Fibroblast of skin of left quadriceps (primary cell): Measurements from ENCODE around the gene PARD3.
"Not testable (repeated sequence)": the region's sequence is repeated elsewhere in the genome, so short reads cannot be mapped to it uniquely, and the experiment has no call there.

Experiments used
- DNase-seq, 2 experiments: peaks; one replicate each; pipeline ENCODE4 v3.0.0-alpha.2; 2013; ENCODE audit warnings: low read depth in 2 of 2

PARD3 gene

GRCh38 chr10:34297541-34298345 is 517.4 kb downstream of the PARD3 start:
- DNase-seq: no peak

GRCh38 chr10:34295142-34295548 is 520.0 kb downstream of the PARD3 start:
- DNase-seq: peak; percentile 94

- no peak for DNase-seq
Observed at GRCh38 chr10:34294137-34294536, 521.0 kb downstream of the PARD3 start.

- no peak for DNase-seq
Observed at GRCh38 chr10:34292675-34293074, 522.4 kb downstream of the PARD3 start.

GRCh38 chr10:34292194-34292565 is 522.9 kb downstream of the PARD3 start:
- no peak for DNase-seq

- DNase-seq: no peak
Observed at GRCh38 chr10:34291466-34292193, 523.5 kb downstream of the PARD3 start.

GRCh38 chr10:34290412-34291081 is 524.5 kb downstream of the PARD3 start:
- peak in 1 of 2 experiments; percentile 46 for DNase-seq

- no peak for DNase-seq
Observed at GRCh38 chr10:34288634-34289033, 526.5 kb downstream of the PARD3 start.

GRCh38 chr10:34286136-34286739 is 528.9 kb downstream of the PARD3 start:
- DNase-seq: no peak

GRCh38 chr10:34281661-34282582 is 533.2 kb downstream of the PARD3 start:
- DNase-seq: no peak

- peak; percentile 85 to 88 for DNase-seq
Observed at GRCh38 chr10:34280599-34281374, 534.3 kb downstream of the PARD3 start.

GRCh38 chr10:34275626-34276130 is 539.4 kb downstream of the PARD3 start:
- DNase-seq: no peak

GRCh38 chr10:34274906-34275305 is 540.2 kb downstream of the PARD3 start:
- DNase-seq: no peak

GRCh38 chr10:34273340-34273739 is 541.8 kb downstream of the PARD3 start:
- no peak for DNase-seq

- no peak for DNase-seq
Observed at GRCh38 chr10:34272316-34272715, 542.8 kb downstream of the PARD3 start.

GRCh38 chr10:34268410-34268809 is 546.7 kb downstream of the PARD3 start:
- DNase-seq: not testable (repeated sequence)

- DNase-seq: no peak
Observed at GRCh38 chr10:34262985-34263384, 552.1 kb downstream of the PARD3 start.

GRCh38 chr10:34260904-34261303 is 554.2 kb downstream of the PARD3 start:
- no peak for DNase-seq

GRCh38 chr10:34256216-34256615 is 558.9 kb downstream of the PARD3 start:
- DNase-seq: no peak

GRCh38 chr10:34255035-34255434 is 560.1 kb downstream of the PARD3 start:
- DNase-seq: no peak
